Panc1 (cell line): ENCODE results near the gene SPATA13.

Experiments used
- CTCF ChIP-seq: fragments of 450-650 bp; IDR thresholded peaks from 2 replicates; pipeline ENCODE4 v1.5.1; 2017; ENCODE audit warnings: mild to moderate bottlenecking
- POLR2AphosphoS5 ChIP-seq: IDR thresholded peaks from 2 replicates; pipeline ENCODE4 v1.6.1; 2012; ENCODE audit warnings: mild to moderate bottlenecking, low read depth, low read length, moderate library complexity
- TCF7L2 ChIP-seq: IDR thresholded peaks from 2 replicates; pipeline ENCODE4 v1.6.1; 2011; ENCODE audit warnings: mild to moderate bottlenecking, low read depth, low read length, inconsistent platforms

GRCh38 chr13:24159357-24159756 lies 1.2 kb upstream of the SPATA13 start:
- no peak for TF ChIP-seq CTCF
- no peak for TF ChIP-seq POLR2AphosphoS5
- TF ChIP-seq TCF7L2 = no peak
